HTR-8/SVneo (cell line): ENCODE data around the gene AP3B2.
"Not testable (repeated sequence)": the region's sequence is repeated elsewhere in the genome, so short reads cannot be mapped to it uniquely, and the experiment has no call there.

Experiments used
- DNase-seq: peaks from one replicate; pipeline ENCODE4 v3.0.0; 2011; ENCODE audit warnings: low spot score, mixed read lengths; ENCODE audit not compliant: insufficient read length
- FAIRE-seq: peaks from 2 replicates; lab custom pipeline; 2011; peaks lifted over from hg19 to GRCh38; lab: Jason Lieb, UNC

The AP3B2 gene

GRCh38 chr15:82650046-82650670, 59.5 kb downstream of the AP3B2 start:
- DNase-seq, result no peak
- no peak for FAIRE-seq

GRCh38 chr15:82649226-82649999, 60.3 kb downstream of the AP3B2 start:
- FAIRE-seq (no peak), DNase-seq (no peak)

GRCh38 chr15:82648257-82649103, 61.2 kb downstream of the AP3B2 start:
- no peak for FAIRE-seq

GRCh38 chr15:82647835-82648256, 61.8 kb downstream of the AP3B2 start:
- FAIRE-seq (no peak), DNase-seq (peak; percentile 45)

More at GRCh38 chr15:82648257-82649103, 61.2 kb downstream of the AP3B2 start:
- no peak for DNase-seq

DNA sequence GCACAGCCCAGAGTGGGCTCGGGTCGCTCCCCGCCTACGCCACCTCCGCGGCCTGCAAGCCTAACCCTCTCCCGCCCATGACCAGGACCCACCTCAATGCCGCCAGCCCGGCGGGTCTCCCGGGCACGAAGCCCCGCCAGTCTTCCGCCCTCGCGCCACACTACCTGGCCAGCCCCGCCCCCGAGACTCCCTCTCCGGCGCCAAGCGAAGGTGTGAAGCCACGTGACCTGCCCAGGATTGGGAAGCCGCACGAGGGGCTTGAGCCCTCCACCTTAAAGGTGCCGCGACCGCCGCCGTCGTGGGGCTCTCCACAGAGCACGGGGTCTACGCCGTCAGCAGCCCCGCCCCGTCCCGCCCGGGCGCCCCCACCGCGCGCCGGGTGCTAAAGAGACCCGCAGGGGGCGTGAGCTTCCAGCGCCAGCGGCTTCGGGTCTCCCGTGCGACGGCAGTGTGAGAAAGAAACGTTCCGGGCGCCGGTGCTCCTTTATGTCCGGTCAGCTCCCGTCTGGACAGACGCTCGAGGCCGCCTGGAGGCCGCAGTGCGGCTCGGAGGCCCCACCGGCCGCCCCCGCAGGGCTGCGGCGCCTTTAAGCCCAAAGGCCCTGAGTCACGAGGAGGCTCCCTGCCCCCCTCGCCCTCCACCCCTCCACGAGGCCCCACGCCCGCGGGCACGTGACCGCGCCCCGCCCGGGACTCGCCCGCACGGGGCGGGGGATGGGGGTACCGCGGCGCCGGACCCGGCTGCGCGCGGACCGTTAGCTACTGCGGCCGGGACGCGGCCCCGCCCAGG, 62.4 kb downstream of the AP3B2 start, which contains the start of gene CPEB1:
CPEB1 (minus strand) TSS at position 319 of the 790 bp plus-strand sequence. CDS start 18,904 bp downstream, outside the sequence.
- peak; percentile 61 for DNase-seq
- peak; percentile 65 for FAIRE-seq

DNA sequence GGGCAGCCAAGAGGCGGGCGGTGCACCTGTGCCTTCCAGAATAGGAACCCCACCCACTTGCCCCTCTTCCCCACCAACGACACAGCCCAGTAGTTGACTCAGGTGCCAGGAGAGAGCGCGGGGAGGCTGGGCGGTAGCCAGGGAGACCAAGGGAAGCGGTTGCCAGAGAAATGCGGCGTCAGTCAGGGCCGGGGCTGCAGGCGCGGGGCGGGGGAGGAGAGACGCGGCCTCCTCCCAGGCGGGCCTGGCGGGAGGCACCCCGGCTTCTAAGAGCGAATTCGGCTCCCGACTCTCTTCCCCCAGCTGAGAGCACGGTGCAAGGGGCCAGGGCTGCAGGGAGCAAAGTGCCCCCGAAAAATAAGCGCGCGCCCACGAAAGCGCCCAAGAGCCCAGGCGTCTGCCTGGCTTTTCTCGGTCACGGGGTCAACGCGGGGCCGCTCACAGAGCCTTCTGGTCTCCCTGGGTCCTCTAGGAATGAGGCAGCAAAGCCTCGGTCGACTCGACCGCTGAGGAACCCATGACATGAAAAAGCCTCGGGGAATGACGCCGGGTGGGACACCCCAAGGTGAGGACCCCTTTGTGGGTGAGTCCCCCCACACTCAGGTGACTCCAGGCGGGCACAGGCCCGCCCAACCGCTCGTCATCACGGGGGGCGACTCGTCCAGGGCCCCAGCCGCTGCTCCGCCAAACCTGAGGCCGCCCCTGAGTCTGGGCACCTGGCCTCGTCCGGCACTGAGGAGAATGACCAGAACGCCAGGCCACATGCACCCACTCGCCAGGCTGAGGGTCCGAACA, 63.2 kb downstream of the AP3B2 start:
- no peak for FAIRE-seq
- no peak for DNase-seq

GRCh38 chr15:82644967-82645852, 64.5 kb downstream of the AP3B2 start:
- not testable (repeated sequence) for DNase-seq, FAIRE-seq

GRCh38 chr15:82643992-82644391, 65.7 kb downstream of the AP3B2 start:
- FAIRE-seq, result no peak
- DNase-seq, result peak; percentile 34

DNA sequence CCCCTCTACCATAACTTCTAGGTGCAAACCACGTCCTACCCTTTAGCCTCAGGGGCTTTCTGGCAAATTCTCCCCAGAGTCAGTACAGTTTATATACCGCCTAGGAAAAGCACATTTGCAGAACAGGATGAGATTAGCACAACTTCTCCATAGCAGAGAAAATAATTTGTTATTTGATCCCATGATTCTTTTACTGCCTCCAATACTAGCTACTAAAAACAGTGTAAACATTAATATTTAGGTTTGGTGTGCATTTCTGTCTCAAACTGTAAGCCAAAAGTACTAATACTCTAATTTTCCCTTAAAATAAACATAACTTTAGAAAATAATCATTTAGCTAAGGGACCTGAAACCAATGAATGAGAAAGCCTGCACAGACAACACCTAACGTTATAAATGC, 67.0 kb downstream of the AP3B2 start:
- DNase-seq (no peak), FAIRE-seq (no peak)

- DNase-seq, result no peak
- no peak for FAIRE-seq
These were observed 68.4 kb downstream of the AP3B2 start for GRCh38 chr15:82641129-82641798.

GRCh38 chr15:82640672-82641071, 69.0 kb downstream of the AP3B2 start:
- FAIRE-seq (no peak), DNase-seq (no peak)

GRCh38 chr15:82635798-82636197, 73.9 kb downstream of the AP3B2 start:
- FAIRE-seq (peak; percentile 76), DNase-seq (no peak)

GRCh38 chr15:82630033-82630432, 79.6 kb downstream of the AP3B2 start:
- FAIRE-seq (no peak), DNase-seq (no peak)

GRCh38 chr15:82625136-82625535, 84.5 kb downstream of the AP3B2 start:
- FAIRE-seq (no peak), DNase-seq (no peak)

- FAIRE-seq (no peak), DNase-seq (no peak)
These were observed 85.2 kb downstream of the AP3B2 start for GRCh38 chr15:82624438-82624837.

GRCh38 chr15:82624008-82624407, 85.7 kb downstream of the AP3B2 start:
- no peak for FAIRE-seq
- no peak for DNase-seq

DNA sequence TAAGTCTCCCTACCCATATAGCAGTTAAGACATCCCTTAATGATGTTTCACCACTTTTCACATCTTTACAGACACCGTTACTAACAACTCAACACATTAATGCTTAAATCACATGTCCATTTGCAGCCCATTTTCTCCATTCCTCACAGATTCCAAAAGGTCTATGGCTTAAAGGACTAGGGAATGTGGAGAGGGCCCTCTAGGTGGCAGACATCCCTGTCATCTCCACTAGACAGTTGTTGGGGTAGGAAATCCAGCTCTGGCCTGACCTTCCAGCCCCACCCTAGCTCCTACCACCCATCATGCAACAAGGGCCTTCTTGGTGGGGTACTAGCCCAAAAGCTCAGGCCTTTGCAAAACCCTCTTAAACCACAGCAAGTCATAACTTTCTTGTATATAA, 87.7 kb downstream of the AP3B2 start:
- DNase-seq, result no peak

GRCh38 chr15:82613747-82614146, 95.9 kb downstream of the AP3B2 start:
- FAIRE-seq (no peak), DNase-seq (no peak)

More for the DNA sequence above, 87.7 kb downstream of the AP3B2 start:
- no peak for FAIRE-seq
